Measurements from ENCODE around the gene YOD1.

YOD1 gene

GRCh38 chr1:207013321-207014085 is 37.5 kb downstream of the YOD1 start:
- DNase-seq (ENCODE audit: low read depth in 2 of 3, low spot score in 2 of 3) = no peak

GRCh38 chr1:207010726-207011125 is 40.3 kb downstream of the YOD1 start:
- DNase-seq (ENCODE audit: low read depth in 2 of 3, low spot score in 2 of 3) = no peak

- no peak for DNase-seq (ENCODE audit: low read depth in 2 of 3, low spot score in 2 of 3)
These were observed 41.1 kb downstream of the YOD1 start for GRCh38 chr1:207009945-207010344.

- no peak for DNase-seq (ENCODE audit: low read depth in 2 of 3, low spot score in 2 of 3)
These were observed 41.7 kb downstream of the YOD1 start for GRCh38 chr1:207009182-207009850.

- DNase-seq (ENCODE audit: low read depth in 2 of 3, low spot score in 2 of 3) = no peak
These were observed 43.5 kb downstream of the YOD1 start for GRCh38 chr1:207007352-207008033.

- no peak for DNase-seq (ENCODE audit: low read depth in 2 of 3, low spot score in 2 of 3)
These were observed 44.1 kb downstream of the YOD1 start for GRCh38 chr1:207006914-207007313.

GRCh38 chr1:207006083-207006482 is 44.9 kb downstream of the YOD1 start:
- no peak for DNase-seq (ENCODE audit: low read depth in 2 of 3, low spot score in 2 of 3)

- no peak for DNase-seq (ENCODE audit: low read depth in 2 of 3, low spot score in 2 of 3)
These were observed 45.8 kb downstream of the YOD1 start for GRCh38 chr1:207004931-207005830.

- DNase-seq (ENCODE audit: low read depth in 2 of 3, low spot score in 2 of 3) = no peak
These were observed 47.8 kb downstream of the YOD1 start for GRCh38 chr1:207003210-207003609.

- DNase-seq (ENCODE audit: low read depth in 2 of 3, low spot score in 2 of 3) = no peak
These were observed 48.3 kb downstream of the YOD1 start for GRCh38 chr1:207002724-207003146.

- DNase-seq (ENCODE audit: low read depth in 2 of 3, low spot score in 2 of 3) = no peak
These were observed 49.3 kb downstream of the YOD1 start for GRCh38 chr1:207001492-207002245.

GRCh38 chr1:207000651-207001291 is 50.2 kb downstream of the YOD1 start:
- no peak for DNase-seq (ENCODE audit: low read depth in 2 of 3, low spot score in 2 of 3)

GRCh38 chr1:206998816-206999215 is 52.2 kb downstream of the YOD1 start:
- DNase-seq (ENCODE audit: low read depth in 2 of 3, low spot score in 2 of 3) = no peak
